HepG2 (cell line): Measurements from ENCODE around the gene ZNF101. TPM values are rescaled to one million over a fixed set of nuclear protein-coding genes. Genes with fewer than 3 reads are reported as not detected.

ENCODE experiments used
- CEBPB ChIP-seq: IDR thresholded peaks from 2 replicates; pipeline ENCODE4 v1.6.1; 2011; ENCODE audit warnings: low read depth, low read length, improper control_type of control experiment, borderline replicate concordance
- HOXA9 ChIP-seq: sonication (generic); formaldehyde crosslinking; IDR thresholded peaks from 2 replicates; pipeline ENCODE4 v1.8.1; 2022; ENCODE audit warnings: missing genetic modification reagents, mild to moderate bottlenecking, moderate library complexity, borderline replicate concordance
- IKZF4 ChIP-seq: sonication (generic); formaldehyde crosslinking; IDR thresholded peaks from 2 replicates; pipeline ENCODE4 v1.5.1; 2020; ENCODE audit warnings: borderline replicate concordance, mild to moderate bottlenecking, low read depth, missing genetic modification reagents; ENCODE audit errors: not compliant biosample characterization
- MEIS1 ChIP-seq: sonication (generic); formaldehyde crosslinking; IDR thresholded peaks from 2 replicates; pipeline ENCODE4 v1.9.0; 2021; ENCODE audit warnings: mild to moderate bottlenecking, missing genetic modification reagents, moderate library complexity, borderline replicate concordance
- NBN ChIP-seq: fragments of 450-650 bp; conservative IDR thresholded peaks from 2 replicates; pipeline ENCODE4 v1.6.1; 2017
- NFKBIZ ChIP-seq: IDR thresholded peaks from 2 replicates; pipeline ENCODE4 v1.6.1; 2018; ENCODE audit warnings: missing genetic modification reagents, missing compliant biosample characterization
- SRSF9 ChIP-seq: fragments of 200-400 bp; formaldehyde crosslinking; IDR thresholded peaks from 2 replicates; pipeline ENCODE4 v1.6.1; 2018; ENCODE audit warnings: borderline replicate concordance, mild to moderate bottlenecking, low read depth, low read length; ENCODE audit not compliant: insufficient read depth, poor library complexity, severe bottlenecking
- YEATS2 ChIP-seq: sonication (generic); formaldehyde crosslinking; IDR thresholded peaks from 2 replicates; pipeline ENCODE4 v1.4.0; 2020; ENCODE audit warnings: missing genetic modification reagents, borderline replicate concordance
- ZBTB8A ChIP-seq: sonication (generic); formaldehyde crosslinking; IDR thresholded peaks from 2 replicates; pipeline ENCODE4 v1.4.0; 2020; ENCODE audit warnings: mild to moderate bottlenecking, low read depth, missing genetic modification reagents, borderline replicate concordance
- ZNF101 ChIP-seq: sonication (generic); formaldehyde crosslinking; IDR thresholded peaks from 2 replicates; pipeline ENCODE4 v1.4.0; 2020; ENCODE audit warnings: mild to moderate bottlenecking, low read depth, missing genetic modification reagents, borderline replicate concordance
- ZNF225 ChIP-seq: sonication (generic); formaldehyde crosslinking; IDR thresholded peaks from 2 replicates; pipeline ENCODE4 v1.4.0; 2020; ENCODE audit warnings: mild to moderate bottlenecking, missing genetic modification reagents
- ZNF235 ChIP-seq: sonication (generic); formaldehyde crosslinking; IDR thresholded peaks from 2 replicates; pipeline ENCODE4 v1.8.1; 2023; ENCODE audit warnings: mild to moderate bottlenecking, missing genetic modification reagents, borderline replicate concordance
- polyA plus RNA-seq, 8 experiments: library from polyadenylated mRNA; depleted of rRNA in 3 of 8; stranded (reverse) in 7 of 8; unstranded in 1 of 8; fragments of >200 nt; fragmentation: Illumina TruSeq in 4 of 8; extraction: Trizol in 4 of 8; gene quantifications; 2 replicates each; pipeline versions ENCODE4 v1.2.1 to v1.2.3, GENCODE V29; 2011 to 2016; ENCODE audit warnings: low read depth in 4 of 8, missing spikeins in 1 of 8, mixed read lengths in 1 of 8; ENCODE audit not compliant: insufficient read depth in 1 of 8
- total RNA-seq, 5 experiments: library from RNA; depleted of rRNA; stranded (reverse); fragments of >200 nt; fragmentation: Illumina TruSeq; extraction: Trizol; gene quantifications; 2 replicates each; pipeline ENCODE4 v1.2.3, GENCODE V29; 2016; ENCODE audit warnings: low read depth in 1 of 5
- TF ChIP-seq, protein P1 (sequence below): sonication (generic); formaldehyde crosslinking; IDR thresholded peaks from 2 replicates; pipeline ENCODE4 v1.9.0; 2021; ENCODE audit warnings: mild to moderate bottlenecking, missing genetic modification reagents
- TF ChIP-seq, protein P2 (sequence below): fragments of 450-650 bp; IDR thresholded peaks from 2 replicates; pipeline ENCODE4 v1.6.1; 2017
- TF ChIP-seq, protein P3 (sequence below): sonication (generic); formaldehyde crosslinking; IDR thresholded peaks from 2 replicates; pipeline ENCODE4 v1.5.1; 2020; ENCODE audit warnings: mild to moderate bottlenecking, missing genetic modification reagents

Gene ZNF101
- total and polyA plus RNA-seq, 2 of the 13 experiments (the other 11 are each of a cell fraction or from before 2014, with no cell fraction given), result 12.9 to 28.9 TPM

DNA sequence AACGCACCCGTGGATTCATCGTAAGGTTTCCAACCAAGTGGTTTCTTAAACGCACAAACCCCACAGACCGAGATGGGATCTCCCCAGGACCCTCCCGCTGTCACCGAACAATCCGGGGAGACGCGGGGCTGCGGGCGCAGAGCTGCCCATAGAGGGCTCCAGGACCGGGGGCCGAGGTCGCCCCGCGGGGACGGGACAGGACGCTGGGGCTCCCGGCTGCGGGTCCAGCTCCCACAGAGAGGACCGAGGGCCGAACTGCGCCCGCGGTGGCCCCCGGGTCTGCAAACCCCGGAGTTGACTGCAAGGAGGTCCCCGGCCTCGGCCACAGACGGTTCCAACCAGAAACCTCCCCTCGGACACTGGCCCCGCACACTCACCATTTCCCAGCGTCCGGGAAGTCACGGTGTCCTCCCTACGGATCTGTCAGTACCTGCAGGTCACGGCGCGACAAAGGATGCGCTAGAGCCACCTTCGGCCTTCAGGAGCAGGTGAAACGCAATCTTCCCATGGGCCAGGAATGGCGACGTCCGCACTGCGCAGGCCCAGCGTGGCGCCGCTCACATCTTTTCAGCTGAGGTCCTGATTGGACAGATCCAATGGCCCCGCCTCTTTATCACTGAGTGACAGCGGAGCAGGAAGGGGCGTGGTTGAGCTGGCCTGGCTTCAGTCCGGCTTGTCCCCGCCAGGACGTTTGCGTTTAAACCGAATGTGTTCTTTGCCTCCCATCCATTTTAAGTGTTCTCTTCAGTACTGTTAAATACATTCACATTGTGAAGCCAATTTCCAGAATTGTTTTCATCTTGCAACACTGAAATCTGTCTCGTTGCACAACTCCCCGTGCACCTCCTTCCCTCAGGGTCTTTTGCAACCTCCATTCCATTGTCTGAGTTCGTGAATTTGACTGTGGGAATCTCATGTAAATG, 64.2 kb downstream of the ZNF101 start, which contains the start of gene ZNF14 (continued):
- TF ChIP-seq ZBTB8A (CRISPR knock-in tag), result no peak
- peak; percentile 92 for TF ChIP-seq CEBPB
- TF ChIP-seq, protein P1, sequence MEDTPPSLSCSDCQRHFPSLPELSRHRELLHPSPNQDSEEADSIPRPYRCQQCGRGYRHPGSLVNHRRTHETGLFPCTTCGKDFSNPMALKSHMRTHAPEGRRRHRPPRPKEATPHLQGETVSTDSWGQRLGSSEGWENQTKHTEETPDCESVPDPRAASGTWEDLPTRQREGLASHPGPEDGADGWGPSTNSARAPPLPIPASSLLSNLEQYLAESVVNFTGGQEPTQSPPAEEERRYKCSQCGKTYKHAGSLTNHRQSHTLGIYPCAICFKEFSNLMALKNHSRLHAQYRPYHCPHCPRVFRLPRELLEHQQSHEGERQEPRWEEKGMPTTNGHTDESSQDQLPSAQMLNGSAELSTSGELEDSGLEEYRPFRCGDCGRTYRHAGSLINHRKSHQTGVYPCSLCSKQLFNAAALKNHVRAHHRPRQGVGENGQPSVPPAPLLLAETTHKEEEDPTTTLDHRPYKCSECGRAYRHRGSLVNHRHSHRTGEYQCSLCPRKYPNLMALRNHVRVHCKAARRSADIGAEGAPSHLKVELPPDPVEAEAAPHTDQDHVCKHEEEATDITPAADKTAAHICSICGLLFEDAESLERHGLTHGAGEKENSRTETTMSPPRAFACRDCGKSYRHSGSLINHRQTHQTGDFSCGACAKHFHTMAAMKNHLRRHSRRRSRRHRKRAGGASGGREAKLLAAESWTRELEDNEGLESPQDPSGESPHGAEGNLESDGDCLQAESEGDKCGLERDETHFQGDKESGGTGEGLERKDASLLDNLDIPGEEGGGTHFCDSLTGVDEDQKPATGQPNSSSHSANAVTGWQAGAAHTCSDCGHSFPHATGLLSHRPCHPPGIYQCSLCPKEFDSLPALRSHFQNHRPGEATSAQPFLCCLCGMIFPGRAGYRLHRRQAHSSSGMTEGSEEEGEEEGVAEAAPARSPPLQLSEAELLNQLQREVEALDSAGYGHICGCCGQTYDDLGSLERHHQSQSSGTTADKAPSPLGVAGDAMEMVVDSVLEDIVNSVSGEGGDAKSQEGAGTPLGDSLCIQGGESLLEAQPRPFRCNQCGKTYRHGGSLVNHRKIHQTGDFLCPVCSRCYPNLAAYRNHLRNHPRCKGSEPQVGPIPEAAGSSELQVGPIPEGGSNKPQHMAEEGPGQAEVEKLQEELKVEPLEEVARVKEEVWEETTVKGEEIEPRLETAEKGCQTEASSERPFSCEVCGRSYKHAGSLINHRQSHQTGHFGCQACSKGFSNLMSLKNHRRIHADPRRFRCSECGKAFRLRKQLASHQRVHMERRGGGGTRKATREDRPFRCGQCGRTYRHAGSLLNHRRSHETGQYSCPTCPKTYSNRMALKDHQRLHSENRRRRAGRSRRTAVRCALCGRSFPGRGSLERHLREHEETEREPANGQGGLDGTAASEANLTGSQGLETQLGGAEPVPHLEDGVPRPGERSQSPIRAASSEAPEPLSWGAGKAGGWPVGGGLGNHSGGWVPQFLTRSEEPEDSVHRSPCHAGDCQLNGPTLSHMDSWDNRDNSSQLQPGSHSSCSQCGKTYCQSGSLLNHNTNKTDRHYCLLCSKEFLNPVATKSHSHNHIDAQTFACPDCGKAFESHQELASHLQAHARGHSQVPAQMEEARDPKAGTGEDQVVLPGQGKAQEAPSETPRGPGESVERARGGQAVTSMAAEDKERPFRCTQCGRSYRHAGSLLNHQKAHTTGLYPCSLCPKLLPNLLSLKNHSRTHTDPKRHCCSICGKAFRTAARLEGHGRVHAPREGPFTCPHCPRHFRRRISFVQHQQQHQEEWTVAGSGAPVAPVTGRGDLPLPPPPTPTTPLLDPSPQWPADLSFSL (CRISPR knock-in tag), result no peak
- TF ChIP-seq SRSF9, result no peak
- peak; percentile 85; the same call in 1 of the 2 replicates for TF ChIP-seq MEIS1
- no peak for TF ChIP-seq ZNF101 (CRISPR knock-in tag)
- TF ChIP-seq, protein P2, sequence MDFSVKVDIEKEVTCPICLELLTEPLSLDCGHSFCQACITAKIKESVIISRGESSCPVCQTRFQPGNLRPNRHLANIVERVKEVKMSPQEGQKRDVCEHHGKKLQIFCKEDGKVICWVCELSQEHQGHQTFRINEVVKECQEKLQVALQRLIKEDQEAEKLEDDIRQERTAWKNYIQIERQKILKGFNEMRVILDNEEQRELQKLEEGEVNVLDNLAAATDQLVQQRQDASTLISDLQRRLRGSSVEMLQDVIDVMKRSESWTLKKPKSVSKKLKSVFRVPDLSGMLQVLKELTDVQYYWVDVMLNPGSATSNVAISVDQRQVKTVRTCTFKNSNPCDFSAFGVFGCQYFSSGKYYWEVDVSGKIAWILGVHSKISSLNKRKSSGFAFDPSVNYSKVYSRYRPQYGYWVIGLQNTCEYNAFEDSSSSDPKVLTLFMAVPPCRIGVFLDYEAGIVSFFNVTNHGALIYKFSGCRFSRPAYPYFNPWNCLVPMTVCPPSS, result no peak
- TF ChIP-seq IKZF4 (CRISPR knock-in tag), result peak; percentile 75
- TF ChIP-seq HOXA9 (CRISPR knock-in tag), result no peak
- TF ChIP-seq YEATS2, result peak; percentile 81; the same call in 1 of the 2 replicates
- TF ChIP-seq NFKBIZ (CRISPR knock-in tag), result 0 out of 2 replicates have a peak, but pooled peaks have one; percentile 41
- TF ChIP-seq, protein P3, sequence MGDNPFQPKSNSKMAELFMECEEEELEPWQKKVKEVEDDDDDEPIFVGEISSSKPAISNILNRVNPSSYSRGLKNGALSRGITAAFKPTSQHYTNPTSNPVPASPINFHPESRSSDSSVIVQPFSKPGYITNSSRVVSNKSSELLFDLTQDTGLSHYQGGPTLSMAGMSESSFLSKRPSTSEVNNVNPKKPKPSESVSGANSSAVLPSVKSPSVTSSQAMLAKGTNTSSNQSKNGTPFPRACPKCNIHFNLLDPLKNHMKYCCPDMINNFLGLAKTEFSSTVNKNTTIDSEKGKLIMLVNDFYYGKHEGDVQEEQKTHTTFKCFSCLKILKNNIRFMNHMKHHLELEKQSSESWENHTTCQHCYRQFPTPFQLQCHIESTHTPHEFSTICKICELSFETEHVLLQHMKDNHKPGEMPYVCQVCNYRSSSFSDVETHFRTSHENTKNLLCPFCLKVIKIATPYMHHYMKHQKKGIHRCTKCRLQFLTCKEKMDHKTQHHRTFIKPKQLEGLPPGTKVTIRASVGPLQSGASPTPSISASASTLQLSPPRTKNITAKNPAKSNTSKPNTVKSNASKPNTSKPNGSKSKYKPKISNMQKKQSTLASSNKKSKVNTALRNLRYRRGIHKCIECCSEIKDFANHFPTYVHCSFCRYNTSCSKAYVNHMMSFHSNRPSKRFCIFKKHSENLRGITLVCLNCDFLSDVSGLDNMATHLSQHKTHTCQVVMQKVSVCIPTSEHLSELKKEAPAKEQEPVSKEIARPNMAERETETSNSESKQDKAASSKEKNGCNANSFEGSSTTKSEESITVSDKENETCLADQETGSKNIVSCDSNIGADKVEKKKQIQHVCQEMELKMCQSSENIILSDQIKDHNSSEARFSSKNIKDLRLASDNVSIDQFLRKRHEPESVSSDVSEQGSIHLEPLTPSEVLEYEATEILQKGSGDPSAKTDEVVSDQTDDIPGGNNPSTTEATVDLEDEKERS, result 0 out of 2 replicates have a peak, but pooled peaks have one; percentile 30
- no peak; the same call in 1 of the 2 replicates for TF ChIP-seq ZNF225
- no peak; the same call in 1 of the 2 replicates for TF ChIP-seq ZNF235
- TF ChIP-seq NBN, result no peak
